Panc1 (cell line): ENCODE measurements around the gene OTOG. TPM values are rescaled to one million over a fixed set of nuclear protein-coding genes. Genes with fewer than 3 reads are reported as not detected.

Experiments used
- ATAC-seq: fragments of 200-7000 bp; cut with Tn5 transposase; 2 replicates; pipeline ENCODE4 v1.9.1; 2020; ENCODE audit warnings: mild to moderate bottlenecking, moderate library complexity
- BruUV-seq: library from RNA; stranded (reverse); fragments of 400-500 nt; replicated peaks from 2 replicates; lab custom pipeline; 2021; lab: Mats Ljungman, UMichigan
- CTCF ChIA-PET: fragments of 300-600 bp; sonication (Branson Sonifier 250); formaldehyde crosslinking; loops from one replicate; lab custom pipeline; 2022; ENCODE audit warnings: antibody characterized with exemption; lab: Charles Lee
- POLR2A ChIA-PET: fragments of 300-600 bp; sonication (Branson Sonifier 250); formaldehyde crosslinking; loops from one replicate; lab custom pipeline; 2022; ENCODE audit warnings: antibody characterized with exemption; lab: Charles Lee
- DNase-seq: peaks from one replicate; pipeline ENCODE4 v3.0.0-alpha.2; 2010; ENCODE audit warnings: low read depth, low spot score
- H3K27ac ChIP-seq: 2 replicates; pipeline ENCODE4 v1.5.1; 2011; ENCODE audit warnings: mild to moderate bottlenecking, low read length, inconsistent platforms
- H3K27me3 ChIP-seq: fragments of 200-500 bp; sonication (Bioruptor generic); 2 replicates; pipeline ENCODE4 v1.6.0; 2014; ENCODE audit warnings: low read length, inconsistent platforms; ENCODE audit not compliant: control insufficient read depth, insufficient read depth
- H3K36me3 ChIP-seq: fragments of 200-500 bp; sonication (Bioruptor generic); 2 replicates; pipeline ENCODE4 v1.5.1; 2014; ENCODE audit warnings: inconsistent platforms, mild to moderate bottlenecking, low read length, moderate library complexity; ENCODE audit not compliant: control insufficient read depth, insufficient read depth
- H3K4me1 ChIP-seq: 2 replicates; pipeline ENCODE4 v1.5.1; 2011; ENCODE audit warnings: inconsistent platforms, mild to moderate bottlenecking, low read length, moderate library complexity; ENCODE audit not compliant: control insufficient read depth, insufficient read depth
- H3K4me3 ChIP-seq, 2 experiments: 2 replicates each; pipeline ENCODE4 v1.5.1; 2011 to 2012; ENCODE audit warnings: low read depth in 2 of 2, low read length in 2 of 2, mild to moderate bottlenecking in 2 of 2, inconsistent platforms in 1 of 2, moderate library complexity in 1 of 2
- H3K9me3 ChIP-seq: fragments of 200-500 bp; sonication (Bioruptor generic); 2 replicates; pipeline ENCODE4 v1.5.1; 2014; ENCODE audit warnings: low read depth, mild to moderate bottlenecking, inconsistent platforms, low read length, moderate library complexity; ENCODE audit not compliant: control insufficient read depth, insufficient read depth
- CTCF ChIP-seq: fragments of 450-650 bp; IDR thresholded peaks from 2 replicates; pipeline ENCODE4 v1.5.1; 2017; ENCODE audit warnings: mild to moderate bottlenecking
- POLR2AphosphoS5 ChIP-seq: IDR thresholded peaks from 2 replicates; pipeline ENCODE4 v1.6.1; 2012; ENCODE audit warnings: mild to moderate bottlenecking, low read depth, low read length, moderate library complexity
- REST ChIP-seq, 2 experiments: IDR thresholded peaks; 2 replicates each; pipeline ENCODE4 v1.6.1; 2011 to 2012; ENCODE audit warnings: low read depth in 2 of 2, control low read depth in 1 of 2, low read length in 1 of 2, mild to moderate bottlenecking in 1 of 2, moderate library complexity in 1 of 2; ENCODE audit not compliant: insufficient read depth in 1 of 2
- SIN3A ChIP-seq: IDR thresholded peaks from 2 replicates; pipeline ENCODE4 v1.6.1; 2012; ENCODE audit warnings: low read depth, mild to moderate bottlenecking, low read length, moderate library complexity, borderline replicate concordance; ENCODE audit not compliant: insufficient read depth
- TCF7L2 ChIP-seq: IDR thresholded peaks from 2 replicates; pipeline ENCODE4 v1.6.1; 2011; ENCODE audit warnings: mild to moderate bottlenecking, low read depth, low read length, inconsistent platforms
- in situ Hi-C: cut with HindIII; loops from 2 replicates; pipeline ENCODE4 v1.10.0; 2016; ENCODE audit warnings: low sequenced_read_pairs, low pct_unique_long_range_greater_than_20kb
- intact Hi-C: fragments of 100-400 bp; cut with micrococcal nuclease; formaldehyde crosslinking; loops from one replicate; pipeline ENCODE4 v1.10.0; 2022; ENCODE audit not compliant: unreplicated experiment
- total RNA-seq: library from RNA; stranded (reverse); gene quantifications from one replicate; pipeline ENCODE4 v1.2.1, GENCODE V29; 2021; ENCODE audit not compliant: unreplicated experiment

The OTOG gene
- total RNA-seq, 1 experiment from 2014 or later: not detected

- H3K27ac ChIP-seq: no peak overlapping the region
- TF ChIP-seq POLR2AphosphoS5 (no peak), SIN3A (no peak), CTCF (no peak; the same call in 1 of the 2 replicates), REST (IDR thresholded peaks at IDR 0.05; ENCODE audit: insufficient read depth in 1 of 2, low read depth in 2 of 2, low read length in 1 of 2) (no peak), TCF7L2 (no peak)
- ChIA-PET CTCF (no interaction called here), POLR2A (no interaction called here)
- intact Hi-C loops (no loop called here), in situ Hi-C loops (no loop called here)
- no peaks in the 10 kb centered on the region; the same call in 1 of the 2 replicates for H3K36me3 ChIP-seq
- H3K4me3 ChIP-seq: no peak overlapping the region
- no TSS peak for BruUV-seq
- ATAC-seq (no peak), DNase-seq (no peak)
- no peaks in the 10 kb centered on the region for H3K4me1 ChIP-seq
- no peaks in the 10 kb centered on the region for H3K9me3 ChIP-seq
- no peaks in the 10 kb centered on the region for H3K27me3 ChIP-seq
These were observed 1.4 kb downstream of the OTOG start for GRCh38 chr11:17548444-17548843.

DNA sequence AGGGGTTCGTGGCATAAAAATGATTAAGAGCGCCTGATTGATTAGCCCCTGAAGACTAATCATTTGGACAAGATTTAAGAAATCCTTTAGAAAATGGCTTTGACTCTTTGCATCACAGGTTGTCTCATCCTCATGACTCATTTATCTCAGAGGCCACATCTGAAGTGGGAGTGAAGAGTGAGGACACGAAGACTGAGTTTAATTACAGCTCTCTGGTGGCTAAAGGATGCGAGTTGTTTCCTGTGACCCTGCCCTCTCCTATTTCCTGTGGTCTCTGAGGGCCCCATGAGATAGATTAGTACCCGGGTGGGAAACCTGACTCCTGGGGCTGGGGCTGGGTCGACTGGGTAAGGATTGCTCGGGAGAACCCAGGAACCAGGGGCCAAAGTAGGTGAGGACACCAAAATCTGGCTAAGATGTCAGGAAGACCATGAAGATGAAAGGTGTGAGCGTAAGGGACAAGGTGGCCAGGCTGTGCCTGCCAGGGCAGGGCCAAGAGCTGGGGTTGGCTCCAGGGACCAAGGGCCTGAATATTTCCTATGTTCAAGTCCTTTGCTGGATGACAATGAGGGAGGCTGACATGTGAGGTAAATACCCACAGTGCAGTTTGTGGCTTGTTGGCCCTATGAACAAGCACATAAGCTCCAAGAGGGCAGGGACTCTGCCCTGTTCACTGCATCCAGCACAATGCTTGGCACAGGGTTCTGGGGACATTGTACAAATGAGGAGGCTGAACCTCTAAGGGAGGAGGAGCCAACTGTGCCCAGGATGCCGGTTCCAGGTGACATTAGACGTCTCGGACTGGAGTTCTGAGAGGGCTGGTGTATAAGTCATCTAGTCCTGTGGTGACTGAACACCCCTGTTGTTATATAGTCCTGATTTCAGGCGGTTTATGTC, 3.6 kb downstream of the OTOG start:
- no peak for TF ChIP-seq SIN3A
- no peak for TF ChIP-seq TCF7L2
- no peak for TF ChIP-seq POLR2AphosphoS5
- no peak for TF ChIP-seq CTCF
- no peak for TF ChIP-seq REST (IDR thresholded peaks at IDR 0.05; ENCODE audit: insufficient read depth in 1 of 2, low read depth in 2 of 2, low read length in 1 of 2)

More for the DNA sequence above, 3.6 kb downstream of the OTOG start:
- in situ Hi-C loops: no loop called here
- Histone ChIP-seq H3K9me3 (no peaks in the 10 kb centered on the region), H3K4me3 (no peak overlapping the region), H3K36me3 (no peaks in the 10 kb centered on the region), H3K27me3 (no peaks in the 10 kb centered on the region), H3K4me1 (no peaks in the 10 kb centered on the region), H3K27ac (no peak overlapping the region)
- BruUV-seq: no TSS peak
- intact Hi-C loops: no loop called here
- ChIA-PET POLR2A (no interaction called here), CTCF (no interaction called here)
- no peak for ATAC-seq
- DNase-seq: no peak
